GM19025 (cell line): ENCODE data around the gene DUSP19.
A peak's percentile ranks its signal among the peaks of the same experiment; 100 is the strongest.
"Not testable (repeated sequence)": the region's sequence is repeated elsewhere in the genome, so short reads cannot be mapped to it uniquely, and the experiment has no call there.

Experiments used
- ATAC-seq: cut with Tn5 transposase; IDR thresholded peaks from one replicate; pipeline ENCODE4 v1.9.1; 2021; ENCODE audit warnings: mild to moderate bottlenecking, low read depth, moderate library complexity; ENCODE audit not compliant: unreplicated experiment

The DUSP19 gene

DNA sequence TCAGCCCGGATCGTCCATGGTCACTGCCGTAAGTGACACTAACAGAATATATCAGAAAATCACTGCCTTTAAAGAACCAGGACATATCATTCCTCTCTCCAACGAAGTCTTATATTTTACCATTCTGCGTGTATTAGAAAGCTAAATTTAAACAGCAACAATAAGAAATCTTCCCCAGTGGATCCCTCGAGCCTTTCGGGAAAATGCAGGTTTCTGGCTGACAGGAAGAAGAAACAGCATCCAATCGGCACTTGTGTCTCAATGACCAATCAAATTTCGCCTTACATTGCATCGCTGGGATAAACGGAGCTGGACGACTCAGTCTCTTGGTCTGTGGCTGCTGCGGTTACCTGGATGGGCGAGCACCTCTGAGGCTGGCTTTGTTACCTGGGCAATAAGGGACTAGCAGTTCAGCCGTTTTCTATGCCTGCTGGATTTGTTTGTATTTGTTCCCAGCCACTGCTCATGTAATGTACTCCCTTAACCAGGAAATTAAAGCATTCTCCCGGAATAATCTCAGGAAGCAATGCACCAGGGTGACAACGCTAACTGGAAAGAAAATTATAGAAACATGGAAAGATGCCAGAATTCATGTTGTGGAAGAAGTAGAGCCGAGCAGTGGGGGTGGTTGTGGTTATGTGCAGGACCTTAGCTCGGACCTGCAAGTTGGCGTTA is at the start of gene DUSP19:
Gene DUSP19 (plus strand): TSS at position 284 of the 675 bp plus-strand sequence. CDS start 187 bp downstream, at position 471.
- ATAC-seq = peak; percentile 92

DNA sequence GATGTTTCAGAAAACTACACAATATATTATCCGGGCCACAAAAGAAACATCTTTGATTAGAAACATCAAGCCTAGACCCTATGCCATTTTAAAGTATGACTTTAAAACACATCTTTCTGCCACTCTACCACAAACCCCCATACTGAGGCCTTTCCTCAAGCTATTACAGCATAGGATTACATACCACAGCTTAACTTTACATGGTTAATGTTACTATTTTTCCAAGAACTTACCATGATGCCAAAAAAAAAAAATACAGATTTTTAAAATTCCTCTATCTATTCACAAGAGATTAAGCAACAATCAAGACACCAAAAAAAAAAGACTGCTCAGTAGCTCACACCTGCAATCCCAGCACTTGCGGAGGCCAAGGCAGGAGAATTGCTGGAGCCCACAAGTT is 49.3 kb upstream of the DUSP19 start:
- ATAC-seq = no peak

- no peak for ATAC-seq
Observed at GRCh38 chr2:183031911-183032794, 46.4 kb upstream of the DUSP19 start.

DNA sequence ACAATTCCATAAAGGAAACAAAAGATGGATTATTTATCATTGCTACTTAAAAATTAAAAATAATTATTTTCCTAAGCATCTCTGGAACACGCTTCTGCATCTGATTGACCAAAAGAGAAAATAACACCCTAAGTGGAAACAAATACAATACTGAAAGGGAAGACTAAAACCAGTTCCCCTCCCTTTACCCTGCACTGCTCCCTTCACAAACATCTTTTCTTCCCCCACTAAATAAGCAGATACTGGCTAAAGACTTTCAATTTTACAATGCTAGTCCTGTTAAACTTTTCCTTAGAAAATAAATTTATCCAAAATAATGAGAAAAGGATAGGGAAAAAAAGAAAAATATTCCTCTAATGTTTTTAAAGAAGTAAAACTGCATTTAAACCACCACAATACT is 44.6 kb upstream of the DUSP19 start:
- ATAC-seq = no peak

DNA sequence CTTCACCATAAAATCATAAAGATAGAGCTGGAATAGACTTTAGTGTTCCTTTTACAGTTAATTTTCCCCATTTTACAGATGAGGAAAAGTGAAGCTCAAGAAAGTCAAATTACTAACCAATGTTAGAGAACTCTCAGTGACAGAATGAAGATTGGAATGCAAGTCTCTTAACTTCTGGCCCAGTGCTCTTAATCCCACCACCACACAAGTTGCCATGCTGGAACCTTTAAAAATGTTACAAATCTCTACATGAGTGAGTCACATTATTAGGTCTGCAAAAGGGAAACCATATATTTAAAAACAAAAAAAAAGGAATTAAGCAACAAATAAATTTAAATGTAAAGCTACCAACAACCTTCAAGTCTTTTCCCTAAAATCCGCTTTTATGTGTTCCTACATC is 43.7 kb upstream of the DUSP19 start:
- ATAC-seq = no peak

GRCh38 chr2:183035298-183035953 is 43.1 kb upstream of the DUSP19 start:
- ATAC-seq = no peak

DNA sequence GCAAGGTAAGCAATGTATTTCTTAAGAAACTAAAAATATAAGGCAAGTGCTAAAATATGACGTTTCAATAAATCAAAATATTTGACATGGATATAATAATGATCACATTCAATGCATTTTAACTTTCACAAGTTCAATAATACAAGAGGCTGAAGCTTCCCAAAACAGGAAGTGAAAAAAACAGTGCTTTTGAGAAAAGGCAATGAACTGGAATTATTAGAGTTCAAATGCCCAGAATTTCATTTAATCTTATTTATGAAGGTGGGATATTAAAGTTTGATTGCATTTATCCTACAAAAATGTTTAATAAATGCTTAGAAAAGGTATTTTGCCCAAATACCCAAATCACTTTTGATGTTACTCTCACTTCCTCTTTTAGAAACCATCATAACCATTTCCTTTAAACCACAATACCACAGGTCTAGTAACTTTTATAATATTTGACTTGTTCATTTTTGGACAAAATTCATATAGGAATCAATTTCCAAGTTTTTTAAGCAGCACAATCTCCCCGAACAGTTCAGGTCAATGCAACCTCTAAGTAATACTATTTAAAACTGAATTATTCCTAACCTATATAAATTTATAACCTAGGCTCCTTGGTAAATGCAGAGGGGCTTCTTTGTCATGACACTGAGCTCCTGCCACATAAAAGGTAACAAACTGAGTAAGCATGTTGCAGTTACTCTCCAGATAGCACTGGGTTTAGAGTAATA is 42.4 kb upstream of the DUSP19 start:
- ATAC-seq = peak; percentile 24

GRCh38 chr2:183037074-183037552 is 41.4 kb upstream of the DUSP19 start:
- ATAC-seq = no peak

DNA sequence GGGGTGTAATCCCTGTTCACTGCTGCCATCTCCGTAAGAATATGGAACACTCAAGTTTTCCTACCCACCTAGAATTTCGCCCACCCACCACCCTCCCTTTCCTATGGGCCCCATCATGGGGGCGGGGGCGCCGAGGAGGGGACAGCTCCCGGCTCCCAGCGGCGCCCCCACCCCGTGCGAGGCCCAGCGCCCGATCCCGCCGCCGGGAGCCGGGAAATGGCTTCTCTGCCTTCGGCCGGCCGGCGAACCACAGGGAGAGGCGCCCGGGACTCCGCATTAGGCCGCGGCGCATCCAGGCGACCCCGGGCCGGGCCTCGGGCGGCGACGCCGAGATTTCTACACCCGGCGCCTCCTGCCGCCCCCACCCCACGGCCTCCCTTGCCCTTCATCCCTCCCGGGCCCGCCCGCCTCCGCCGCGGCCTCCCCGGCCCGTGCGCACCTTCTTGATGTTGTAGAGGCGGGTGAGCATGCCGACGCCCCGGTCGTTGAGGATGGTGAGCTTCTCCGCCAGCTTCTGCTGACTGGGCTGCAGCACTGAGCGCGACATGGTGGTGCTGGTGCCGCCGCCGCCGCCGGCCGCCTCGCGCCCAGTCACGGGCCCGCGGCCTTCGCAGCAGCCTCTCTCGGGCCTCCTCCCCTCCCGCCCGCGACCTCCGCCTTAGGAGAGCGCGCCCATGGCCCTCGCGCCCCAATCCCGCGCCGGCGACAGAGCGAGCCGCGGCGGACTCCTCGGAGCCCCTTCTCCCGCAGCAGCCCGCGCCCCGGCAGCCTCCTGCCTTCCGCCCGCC is 40.8 kb upstream of the DUSP19 start:
- ATAC-seq = peak; percentile 50

- peak; percentile 80 for ATAC-seq
Observed at GRCh38 chr2:183038341-183039300, 39.9 kb upstream of the DUSP19 start, which contains the start of gene NCKAP1. TSS of gene NCKAP1 (minus strand) at chr2:183038457. CDS start at chr2:183038099, 358 bp downstream.

- no peak for ATAC-seq
Observed at GRCh38 chr2:183040604-183041003, 37.9 kb upstream of the DUSP19 start.

- not testable (repeated sequence) for ATAC-seq
Observed at GRCh38 chr2:183043580-183043979, 35.0 kb upstream of the DUSP19 start.

- not testable (repeated sequence) for ATAC-seq
Observed at GRCh38 chr2:183047486-183048125, 30.9 kb upstream of the DUSP19 start.

DNA sequence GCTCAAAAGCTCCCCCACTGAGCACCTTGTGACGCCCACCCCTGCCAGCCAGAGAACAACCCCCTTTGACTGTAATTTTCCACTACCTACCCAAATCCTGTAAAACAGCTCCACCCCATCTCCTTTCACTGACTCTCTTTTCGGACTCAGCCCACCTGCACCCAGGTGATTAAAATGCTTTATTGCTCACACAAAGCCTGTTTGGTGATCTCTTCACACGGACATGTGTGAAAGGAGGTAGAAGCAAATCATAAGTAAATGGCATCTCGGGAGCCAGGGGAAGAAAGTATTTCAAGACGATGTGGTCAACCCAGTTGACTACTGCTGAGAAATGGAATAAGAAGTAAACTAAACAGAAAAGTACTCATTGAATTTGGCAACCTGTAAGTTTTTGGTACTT is 29.1 kb upstream of the DUSP19 start:
- ATAC-seq = no peak

- peak; percentile 42 for ATAC-seq
Observed at GRCh38 chr2:183057333-183057985, 21.1 kb upstream of the DUSP19 start.

- no peak for ATAC-seq
Observed at GRCh38 chr2:183059561-183059960, 19.0 kb upstream of the DUSP19 start.

GRCh38 chr2:183060571-183061231 is 17.8 kb upstream of the DUSP19 start:
- ATAC-seq = no peak
